AG09309 (cell line): Measurements from ENCODE around the gene TULP1.

Experiments used
- DNase-seq: peaks from one replicate; pipeline ENCODE4 v3.0.0-alpha.2; 2010; ENCODE audit warnings: low read depth
- H3K4me3 ChIP-seq: 2 replicates; pipeline ENCODE4 v1.5.1; 2011; ENCODE audit warnings: mild to moderate bottlenecking, low read depth, low read length, moderate library complexity; ENCODE audit not compliant: control insufficient read depth
- TF ChIP-seq, protein P1 (sequence below): IDR thresholded peaks from 2 replicates; pipeline ENCODE4 v1.5.1; 2011; ENCODE audit warnings: mild to moderate bottlenecking, low read depth, low read length, inconsistent platforms; ENCODE audit not compliant: insufficient read depth, control insufficient read depth; ENCODE audit errors: missing control alignments

The TULP1 gene

DNA sequence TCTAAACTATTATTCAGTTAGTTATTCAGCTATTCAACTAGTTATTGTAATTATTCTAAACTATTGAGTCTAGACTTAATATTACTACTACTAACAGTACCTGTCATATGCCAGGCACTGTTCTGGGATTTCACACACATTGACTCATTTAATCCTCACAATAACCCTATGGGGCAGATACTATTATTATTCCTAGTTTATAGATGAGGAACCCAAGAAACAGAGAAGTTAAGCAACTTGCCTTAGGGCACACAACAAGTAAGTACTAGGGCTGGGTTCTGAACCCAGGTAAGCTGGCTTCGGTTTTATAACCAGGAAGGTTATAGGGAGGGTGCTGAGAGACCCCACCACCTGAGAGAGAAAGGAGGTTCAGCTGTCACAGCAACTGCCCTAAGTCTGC lies 23.6 kb downstream of the TULP1 start:
- TF ChIP-seq, protein P1, sequence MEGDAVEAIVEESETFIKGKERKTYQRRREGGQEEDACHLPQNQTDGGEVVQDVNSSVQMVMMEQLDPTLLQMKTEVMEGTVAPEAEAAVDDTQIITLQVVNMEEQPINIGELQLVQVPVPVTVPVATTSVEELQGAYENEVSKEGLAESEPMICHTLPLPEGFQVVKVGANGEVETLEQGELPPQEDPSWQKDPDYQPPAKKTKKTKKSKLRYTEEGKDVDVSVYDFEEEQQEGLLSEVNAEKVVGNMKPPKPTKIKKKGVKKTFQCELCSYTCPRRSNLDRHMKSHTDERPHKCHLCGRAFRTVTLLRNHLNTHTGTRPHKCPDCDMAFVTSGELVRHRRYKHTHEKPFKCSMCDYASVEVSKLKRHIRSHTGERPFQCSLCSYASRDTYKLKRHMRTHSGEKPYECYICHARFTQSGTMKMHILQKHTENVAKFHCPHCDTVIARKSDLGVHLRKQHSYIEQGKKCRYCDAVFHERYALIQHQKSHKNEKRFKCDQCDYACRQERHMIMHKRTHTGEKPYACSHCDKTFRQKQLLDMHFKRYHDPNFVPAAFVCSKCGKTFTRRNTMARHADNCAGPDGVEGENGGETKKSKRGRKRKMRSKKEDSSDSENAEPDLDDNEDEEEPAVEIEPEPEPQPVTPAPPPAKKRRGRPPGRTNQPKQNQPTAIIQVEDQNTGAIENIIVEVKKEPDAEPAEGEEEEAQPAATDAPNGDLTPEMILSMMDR: no peak
- DNase-seq: no peak
- H3K4me3 ChIP-seq: no peak overlapping the region

DNA sequence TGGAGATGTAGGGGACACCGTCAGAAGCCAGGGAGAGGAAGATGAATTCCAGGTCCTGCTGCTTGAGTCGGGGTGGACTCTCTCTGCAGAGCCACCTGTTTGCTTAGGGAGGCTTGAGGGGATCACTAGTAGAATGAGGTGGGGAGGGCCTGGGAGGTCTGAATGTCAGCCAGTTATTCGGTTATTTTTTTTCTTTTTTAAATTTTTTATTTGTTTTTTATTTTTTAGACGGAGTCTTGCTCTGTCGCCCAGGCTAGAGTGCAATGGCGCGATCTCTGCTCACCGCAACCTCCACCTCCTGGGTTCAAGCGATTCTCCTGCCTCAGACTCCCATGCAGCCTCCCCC lies 24.2 kb downstream of the TULP1 start:
- TF ChIP-seq, protein P1: no peak
- no peak overlapping the region for H3K4me3 ChIP-seq
- no peak for DNase-seq

DNA sequence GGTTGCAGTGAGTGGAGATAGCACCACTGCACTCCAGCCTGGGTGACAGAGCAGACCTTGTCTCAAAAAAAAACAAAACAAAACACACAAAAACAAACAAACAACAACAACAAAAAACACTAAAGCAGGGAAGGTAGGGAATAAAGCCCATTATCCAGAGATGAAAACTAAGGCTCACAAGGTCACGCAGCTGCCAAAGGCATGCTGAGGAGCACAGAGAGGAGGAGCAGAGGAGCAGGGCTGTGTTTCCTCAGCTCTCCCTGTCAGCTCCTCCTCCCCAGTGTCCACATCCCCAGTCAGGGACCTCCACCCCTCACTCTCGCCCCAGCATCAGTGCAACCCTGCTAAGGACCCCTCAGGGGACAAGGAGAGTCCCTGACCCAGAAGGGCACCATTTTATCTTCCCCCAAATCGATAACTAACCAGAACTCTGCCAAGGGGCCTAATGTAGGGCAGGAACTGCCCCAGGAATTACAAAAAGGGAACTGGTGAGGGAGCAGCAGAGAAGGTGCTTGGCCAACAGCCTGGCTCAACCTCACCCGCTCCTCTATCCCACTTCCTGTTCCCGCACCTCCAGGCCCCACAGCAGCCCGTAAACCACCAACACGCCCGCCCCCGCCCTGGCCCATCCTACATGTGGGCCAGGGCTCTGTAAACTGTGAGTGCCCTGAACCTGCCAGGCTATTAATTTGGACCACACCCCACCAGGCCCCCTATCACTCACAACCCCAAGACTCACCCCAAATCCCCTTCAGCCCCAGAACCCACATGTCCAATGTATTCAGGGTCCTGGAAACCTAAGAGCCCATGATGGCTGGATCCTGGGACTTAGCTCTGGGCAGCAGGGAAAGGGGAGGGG lies 24.8 kb downstream of the TULP1 start:
- TF ChIP-seq, protein P1: no peak

DNA sequence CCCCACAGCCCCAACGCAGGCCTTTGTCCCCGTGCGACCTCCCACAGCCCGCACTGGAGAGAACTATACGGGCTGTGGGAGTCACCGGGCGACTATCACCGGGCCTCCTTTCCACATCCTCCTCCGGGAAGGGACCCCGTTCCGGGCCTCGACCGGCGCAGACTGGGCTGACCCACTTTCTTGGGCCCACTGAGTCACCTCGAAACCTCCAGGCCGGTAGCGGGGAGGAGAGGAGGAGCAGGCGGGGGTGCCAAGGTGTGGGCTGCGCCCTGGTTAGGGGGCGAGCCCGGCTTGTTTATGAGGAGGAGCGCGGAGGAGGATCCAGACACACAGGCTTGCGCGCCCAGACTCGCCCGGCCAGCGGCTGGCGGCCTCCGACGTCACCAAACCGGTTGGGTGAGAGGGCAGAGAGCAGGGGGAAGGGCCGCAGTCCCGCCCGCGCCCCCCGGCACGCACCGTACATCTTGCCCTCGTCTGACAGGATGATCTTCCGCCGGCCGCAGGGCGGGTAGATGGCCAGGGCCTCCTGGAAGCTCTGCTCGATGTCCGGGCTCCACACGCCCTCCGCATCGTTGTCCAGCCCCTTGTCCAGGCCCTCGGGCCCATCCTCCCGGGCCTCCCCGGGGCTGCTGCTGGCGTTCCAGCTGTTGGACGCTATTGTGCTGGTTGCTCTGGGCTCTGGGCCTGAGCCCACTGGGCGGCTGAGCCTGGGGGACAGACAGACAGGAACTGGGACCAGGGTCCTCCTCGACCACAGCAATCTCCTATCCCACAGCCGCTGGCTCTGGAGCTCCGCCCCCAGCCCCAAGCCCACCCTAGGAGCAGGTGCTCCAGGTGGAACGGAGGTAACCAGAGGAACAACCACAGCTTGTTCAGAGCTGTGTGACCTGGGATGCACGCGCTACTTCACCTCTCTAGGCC lies 26.4 kb downstream of the TULP1 start:
- DNase-seq: no peak
- TF ChIP-seq, protein P1: no peak
- no peak overlapping the region for H3K4me3 ChIP-seq

More for the DNA sequence above, 24.8 kb downstream of the TULP1 start:
- no peak overlapping the region for H3K4me3 ChIP-seq
- DNase-seq: no peak

DNA sequence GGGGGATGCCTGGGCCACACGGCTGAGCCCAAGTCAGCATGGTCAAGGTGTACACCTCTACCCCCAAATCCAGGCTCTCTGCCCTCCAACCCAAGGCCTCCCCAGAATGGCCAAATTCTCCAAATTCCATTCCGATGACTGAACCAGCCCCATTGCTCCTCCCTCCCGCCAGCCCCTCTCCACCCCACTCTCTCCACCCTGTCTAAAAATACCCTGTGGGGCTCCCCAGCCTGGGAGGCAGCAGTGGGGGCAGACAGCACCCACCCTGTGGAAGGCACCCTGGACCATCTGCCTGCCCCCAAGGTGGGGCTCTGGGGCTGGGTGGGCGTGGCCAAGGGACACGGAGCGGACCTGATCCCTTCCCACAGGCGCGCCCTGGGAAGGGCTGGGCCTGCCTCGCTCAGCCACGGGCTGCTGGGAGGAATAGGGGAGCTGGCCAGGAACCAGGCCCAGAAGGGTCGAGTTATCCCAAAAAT lies 27.3 kb downstream of the TULP1 start:
- DNase-seq: no peak
- TF ChIP-seq, protein P1: no peak
- H3K4me3 ChIP-seq: no peak overlapping the region

DNA sequence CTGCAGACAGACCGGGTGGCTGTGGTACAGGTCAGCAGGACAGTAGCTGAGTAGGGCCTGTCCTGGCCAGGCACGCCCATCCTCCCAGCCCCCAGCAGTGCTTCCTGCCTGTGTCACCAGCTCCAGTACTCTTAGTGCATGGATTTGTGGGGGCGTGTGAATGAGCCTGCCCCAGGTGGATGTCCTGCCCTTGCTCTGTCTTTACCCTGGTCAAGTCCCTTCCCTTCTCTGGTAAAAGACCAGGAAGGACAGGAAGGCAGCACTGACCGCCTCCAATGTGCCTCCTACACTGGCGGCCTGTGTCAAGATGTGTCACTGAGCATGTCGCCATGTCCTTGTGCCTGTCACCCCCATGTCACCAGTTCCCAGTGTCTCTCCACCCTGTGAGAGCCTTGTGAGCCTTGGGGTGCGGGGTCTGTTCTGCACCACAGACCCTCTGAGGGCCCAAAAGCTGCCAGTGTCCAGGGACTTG lies 27.7 kb downstream of the TULP1 start:
- H3K4me3 ChIP-seq: no peak overlapping the region
- no peak for DNase-seq
- TF ChIP-seq, protein P1: no peak
